D721Med (cell line): ENCODE data around the gene CAPZB.

Experiments
- DNase-seq: peaks from one replicate; pipeline ENCODE4 v3.0.0; 2011; ENCODE audit warnings: low spot score; ENCODE audit not compliant: insufficient read length
- FAIRE-seq: peaks from 2 replicates; lab custom pipeline; 2011; peaks lifted over from hg19 to GRCh38; lab: Jason Lieb, UNC
- CTCF ChIP-seq: IDR thresholded peaks from 2 replicates; pipeline ENCODE4 v1.5.1; 2012; ENCODE audit warnings: mild to moderate bottlenecking, control low read depth; ENCODE audit not compliant: insufficient read depth; ENCODE audit errors: missing control alignments

CAPZB gene

GRCh38 chr1:19384772-19385187 lies 100.6 kb downstream of the CAPZB start:
- TF ChIP-seq CTCF = no peak
- no peak for DNase-seq
- FAIRE-seq = no peak

- no peak for DNase-seq
- TF ChIP-seq CTCF = no peak
- FAIRE-seq = no peak
Observed at GRCh38 chr1:19384113-19384512, 101.2 kb downstream of the CAPZB start.

- TF ChIP-seq CTCF = no peak
- no peak for DNase-seq
- FAIRE-seq = no peak
Observed at GRCh38 chr1:19382222-19382621, 103.1 kb downstream of the CAPZB start.

- FAIRE-seq = no peak
- TF ChIP-seq CTCF = no peak
- DNase-seq = no peak
Observed at GRCh38 chr1:19381261-19381660, 104.1 kb downstream of the CAPZB start.

GRCh38 chr1:19377812-19378718 lies 107.3 kb downstream of the CAPZB start:
- DNase-seq (no peak), FAIRE-seq (no peak)
- no peak for TF ChIP-seq CTCF

- FAIRE-seq (no peak), DNase-seq (no peak)
- TF ChIP-seq CTCF = no peak
Observed at GRCh38 chr1:19376428-19377372, 108.6 kb downstream of the CAPZB start.
